Mucosa of stomach (tissue), 1 donor: ENCODE measurements around the gene C22orf31.

Source experiments
- H3K27me3 ChIP-seq: one replicate; pipeline ENCODE4 v1.7.0; 2013; ENCODE audit warnings: mild to moderate bottlenecking, low read length; ENCODE audit not compliant: control insufficient read depth, insufficient read depth
- H3K36me3 ChIP-seq: one replicate; pipeline ENCODE4 v1.7.0; 2013; ENCODE audit warnings: low read length; ENCODE audit not compliant: control insufficient read depth, insufficient read depth
- H3K4me1 ChIP-seq: one replicate; pipeline ENCODE4 v1.7.0; 2013; ENCODE audit warnings: mild to moderate bottlenecking, low read length; ENCODE audit not compliant: control insufficient read depth, insufficient read depth
- H3K4me3 ChIP-seq: one replicate; pipeline ENCODE4 v1.7.0; 2013; ENCODE audit warnings: low read length
- H3K9ac ChIP-seq: one replicate; pipeline ENCODE4 v1.7.0; 2013; ENCODE audit warnings: mild to moderate bottlenecking, low read length, moderate library complexity
- H3K9me3 ChIP-seq: one replicate; pipeline ENCODE4 v1.7.0; 2013; ENCODE audit warnings: mild to moderate bottlenecking, low read length, moderate library complexity; ENCODE audit not compliant: control insufficient read depth
- donor health status: Pancreatic carcinoma.

Gene C22orf31

DNA sequence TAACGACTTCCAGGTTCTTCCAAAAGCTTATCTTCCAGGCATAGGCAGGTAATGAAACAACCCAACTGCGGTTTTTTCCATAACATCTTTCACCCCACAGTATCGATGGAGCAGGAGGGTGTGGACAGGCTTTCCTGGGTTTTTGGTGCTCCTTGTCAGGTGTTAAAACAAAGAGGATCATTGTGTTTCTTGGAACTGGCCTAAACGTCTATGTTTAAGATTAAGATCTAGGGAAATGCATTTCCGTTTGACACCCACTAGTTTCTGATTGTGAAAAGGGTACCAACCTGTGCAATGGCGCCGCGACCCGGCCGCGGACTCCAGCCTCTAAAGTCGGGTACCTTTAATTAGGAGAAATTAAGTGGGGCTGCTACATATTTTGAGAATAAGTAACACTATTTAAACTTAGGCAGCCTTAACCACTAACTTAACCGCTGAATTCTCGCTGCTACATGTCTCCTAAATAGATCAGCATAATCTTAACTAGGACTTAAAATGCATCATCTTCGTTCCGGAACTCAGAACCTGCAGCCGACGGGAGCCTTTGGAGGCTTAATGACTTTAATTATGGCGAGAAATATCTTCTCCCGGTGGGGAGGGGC is 31.5 kb downstream of the C22orf31 start:
- H3K4me3 ChIP-seq, result no peak overlapping the region
- H3K36me3 ChIP-seq, result no peaks in the 10 kb centered on the region
- no peaks in the 10 kb centered on the region for H3K27me3 ChIP-seq
- H3K4me1 ChIP-seq, result peaks cover 28% of the 10 kb centered on the region
- peak overlapping the region; percentile 29 for H3K9ac ChIP-seq
- no peaks in the 10 kb centered on the region for H3K9me3 ChIP-seq

DNA sequence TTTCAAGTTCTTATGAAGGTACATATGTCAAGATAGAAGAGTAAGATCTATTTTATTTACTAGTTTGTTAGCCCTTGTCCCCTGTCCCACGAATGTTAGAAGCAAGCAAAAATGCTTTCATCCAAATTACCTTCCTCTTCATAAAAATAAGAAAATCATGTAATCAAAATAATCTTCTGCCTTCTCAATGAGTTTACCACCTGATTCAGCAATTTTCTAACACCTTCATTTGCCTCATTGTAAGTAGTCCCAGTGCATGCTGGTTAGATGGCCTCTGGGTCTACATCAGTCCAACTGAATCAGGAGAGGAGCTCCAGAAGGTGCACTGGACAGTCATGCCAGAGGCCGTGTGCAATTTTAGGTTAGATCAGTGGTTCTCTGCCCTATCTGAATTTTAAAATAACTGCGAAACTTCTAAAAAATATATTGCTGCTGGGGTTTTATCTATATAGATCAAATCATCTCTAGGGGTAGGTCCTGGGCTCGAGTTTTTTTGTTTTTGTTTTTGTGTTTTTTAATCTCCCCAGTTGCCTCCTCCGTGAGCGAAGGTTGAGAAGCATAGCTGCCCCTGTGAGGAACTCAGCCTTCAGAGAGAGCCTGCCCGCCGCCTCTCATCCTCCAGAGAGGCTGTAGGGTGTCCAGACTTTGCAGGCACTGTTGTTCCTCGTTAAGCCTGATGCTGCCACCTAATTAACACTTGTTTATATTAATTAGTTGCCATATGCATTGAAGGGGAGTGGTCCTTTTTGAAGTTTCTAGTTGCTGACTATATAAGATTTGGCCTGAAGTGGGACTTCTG is 32.2 kb downstream of the C22orf31 start:
- Histone ChIP-seq H3K9me3 (no peaks in the 10 kb centered on the region), H3K36me3 (no peaks in the 10 kb centered on the region), H3K9ac (no peak overlapping the region), H3K4me1 (peaks cover 30% of the 10 kb centered on the region), H3K4me3 (no peak overlapping the region), H3K27me3 (no peaks in the 10 kb centered on the region)

DNA sequence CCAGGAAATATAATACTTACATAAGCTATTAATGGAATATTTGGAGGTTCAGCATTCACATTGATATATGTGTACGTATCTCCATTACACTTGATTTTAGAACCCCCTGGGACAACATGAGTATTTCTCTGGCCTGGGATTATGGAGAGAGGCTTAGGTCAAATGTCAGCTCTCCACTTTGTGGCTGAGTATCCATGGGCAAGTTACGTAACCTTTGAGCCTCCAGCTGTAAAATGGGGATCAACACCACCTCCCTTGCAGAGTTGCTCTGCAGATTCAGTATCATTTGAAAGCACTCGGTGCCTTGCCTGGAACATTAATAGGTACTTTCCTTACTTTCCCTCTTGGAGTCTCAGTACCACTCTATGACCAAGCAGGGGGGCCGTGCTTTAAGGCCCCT is 33.2 kb downstream of the C22orf31 start:
- H3K9me3 ChIP-seq, result no peaks in the 10 kb centered on the region
- H3K4me3 ChIP-seq, result no peak overlapping the region
- no peaks in the 10 kb centered on the region for H3K27me3 ChIP-seq
- H3K4me1 ChIP-seq, result peaks cover 34% of the 10 kb centered on the region
- H3K36me3 ChIP-seq, result no peaks in the 10 kb centered on the region
- H3K9ac ChIP-seq, result no peak overlapping the region

DNA sequence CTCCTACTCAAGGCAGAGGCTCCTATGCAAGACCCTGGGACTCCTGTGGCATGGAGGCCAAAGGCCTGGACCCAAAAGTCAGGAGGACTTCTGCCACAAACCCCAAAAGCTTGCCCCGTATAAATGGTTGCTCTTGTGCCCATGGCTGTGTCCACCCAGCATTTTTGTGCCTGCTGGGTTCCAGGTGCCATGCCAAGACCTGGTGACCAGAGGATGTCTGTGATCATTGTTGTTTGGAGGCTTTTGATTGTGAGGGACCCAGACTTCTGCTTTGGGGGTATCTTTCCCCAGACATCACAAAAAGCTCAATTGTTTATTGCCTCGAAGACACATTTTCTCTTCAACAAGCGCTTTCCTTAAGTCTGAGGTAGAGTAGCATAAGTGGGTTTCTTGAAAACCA is 35.1 kb downstream of the C22orf31 start:
- H3K4me3 ChIP-seq, result no peak overlapping the region

DNA sequence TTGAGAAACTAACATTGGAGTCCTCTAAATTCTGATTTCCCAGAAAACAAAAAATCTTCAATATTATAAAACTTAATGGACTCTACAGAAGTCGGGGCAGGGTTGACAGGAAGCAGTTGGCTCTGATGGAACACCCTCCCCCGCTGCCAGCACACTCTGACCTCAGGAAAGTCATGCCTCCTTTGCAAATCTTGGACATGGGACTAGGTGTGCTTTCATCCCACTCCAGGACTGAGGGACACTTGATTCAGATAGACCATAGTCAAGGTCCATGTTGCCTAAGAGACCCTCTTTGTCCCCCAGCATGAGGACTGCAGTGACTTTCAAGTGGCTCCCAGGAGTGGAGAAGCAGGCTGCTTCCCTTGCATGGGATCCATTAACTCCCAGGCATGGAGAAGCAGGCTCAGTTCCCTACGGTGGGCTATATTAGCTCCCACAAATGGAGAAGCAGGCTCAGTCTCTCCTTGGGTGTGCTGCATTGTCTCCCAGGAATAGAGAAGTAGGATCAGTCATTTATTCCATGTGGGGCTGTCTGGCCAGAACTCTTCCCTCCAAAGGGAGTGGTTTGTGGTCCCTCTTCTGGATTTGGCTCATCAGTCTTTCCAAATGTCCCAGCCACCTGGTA is 38.3 kb downstream of the C22orf31 start:
- Histone ChIP-seq H3K4me1 (peaks cover 6% of the 10 kb centered on the region), H3K9me3 (no peaks in the 10 kb centered on the region), H3K9ac (no peak overlapping the region), H3K36me3 (no peaks in the 10 kb centered on the region), H3K27me3 (no peaks in the 10 kb centered on the region), H3K4me3 (no peak overlapping the region)

More for the DNA sequence above, 35.1 kb downstream of the C22orf31 start:
- Histone ChIP-seq H3K36me3 (no peaks in the 10 kb centered on the region), H3K4me1 (peaks cover 21% of the 10 kb centered on the region), H3K9ac (no peak overlapping the region), H3K9me3 (no peaks in the 10 kb centered on the region), H3K27me3 (no peaks in the 10 kb centered on the region)

- H3K9me3 ChIP-seq, result no peaks in the 10 kb centered on the region
- no peak overlapping the region for H3K9ac ChIP-seq
- H3K4me1 ChIP-seq, result peaks cover 7% of the 10 kb centered on the region
- H3K36me3 ChIP-seq, result no peaks in the 10 kb centered on the region
- H3K4me3 ChIP-seq, result no peak overlapping the region
- no peaks in the 10 kb centered on the region for H3K27me3 ChIP-seq
These were observed 39.4 kb downstream of the C22orf31 start for GRCh38 chr22:29022101-29022817.

GRCh38 chr22:29018293-29019189 is 43.1 kb downstream of the C22orf31 start:
- Histone ChIP-seq H3K9me3 (no peaks in the 10 kb centered on the region), H3K4me1 (peaks cover 14% of the 10 kb centered on the region), H3K4me3 (no peak overlapping the region), H3K36me3 (no peaks in the 10 kb centered on the region), H3K9ac (no peak overlapping the region), H3K27me3 (no peaks in the 10 kb centered on the region)

- Histone ChIP-seq H3K4me1 (peaks cover 25% of the 10 kb centered on the region), H3K9me3 (no peaks in the 10 kb centered on the region), H3K36me3 (no peaks in the 10 kb centered on the region), H3K9ac (no peak overlapping the region), H3K27me3 (no peaks in the 10 kb centered on the region), H3K4me3 (no peak overlapping the region)
These were observed 45.3 kb downstream of the C22orf31 start for GRCh38 chr22:29016067-29016938.

DNA sequence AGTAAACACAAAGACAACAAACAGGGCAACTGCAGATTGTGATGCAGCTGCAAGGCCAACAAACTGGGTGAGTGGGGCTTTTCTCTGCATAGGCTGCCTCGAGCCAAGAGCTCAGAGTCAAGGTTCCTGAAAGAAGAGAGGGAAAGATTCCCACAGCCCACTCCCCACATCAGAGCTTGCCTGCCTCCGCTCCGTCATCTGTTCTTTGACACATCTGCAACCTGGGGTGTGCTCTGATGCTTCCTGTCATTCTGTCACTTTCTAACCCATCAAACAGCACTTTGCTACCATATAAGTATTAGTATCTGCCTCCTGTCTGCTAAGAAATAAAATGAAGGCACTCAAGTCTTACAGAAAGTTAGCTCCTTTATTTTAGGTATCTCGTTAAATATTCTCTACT is 46.9 kb downstream of the C22orf31 start:
- Histone ChIP-seq H3K27me3 (no peaks in the 10 kb centered on the region), H3K4me1 (peaks cover 29% of the 10 kb centered on the region), H3K4me3 (no peak overlapping the region), H3K9me3 (no peaks in the 10 kb centered on the region), H3K36me3 (no peaks in the 10 kb centered on the region), H3K9ac (no peak overlapping the region)

- Histone ChIP-seq H3K4me1 (peaks cover 29% of the 10 kb centered on the region), H3K9me3 (no peaks in the 10 kb centered on the region), H3K36me3 (no peaks in the 10 kb centered on the region), H3K4me3 (no peak overlapping the region), H3K27me3 (no peaks in the 10 kb centered on the region), H3K9ac (no peak overlapping the region)
These were observed 47.3 kb downstream of the C22orf31 start for GRCh38 chr22:29014293-29014692.
